Hepatocyte (in vitro differentiated cells): Measurements from ENCODE around the gene GULP1.

Experiments used
- EZH2 ChIP-seq: fragments of 200-600 bp; sonication (generic); IDR thresholded peaks from 2 replicates; pipeline ENCODE4 v1.6.1; 2016; ENCODE audit warnings: antibody characterized with exemption, mild to moderate bottlenecking, borderline replicate concordance
- TF ChIP-seq, protein P1 (sequence below): fragments of 200-600 bp; sonication (generic); IDR thresholded peaks from 2 replicates; pipeline ENCODE4 v1.5.1; 2016; ENCODE audit warnings: antibody characterized with exemption, mild to moderate bottlenecking; ENCODE audit not compliant: poor library complexity

DNA sequence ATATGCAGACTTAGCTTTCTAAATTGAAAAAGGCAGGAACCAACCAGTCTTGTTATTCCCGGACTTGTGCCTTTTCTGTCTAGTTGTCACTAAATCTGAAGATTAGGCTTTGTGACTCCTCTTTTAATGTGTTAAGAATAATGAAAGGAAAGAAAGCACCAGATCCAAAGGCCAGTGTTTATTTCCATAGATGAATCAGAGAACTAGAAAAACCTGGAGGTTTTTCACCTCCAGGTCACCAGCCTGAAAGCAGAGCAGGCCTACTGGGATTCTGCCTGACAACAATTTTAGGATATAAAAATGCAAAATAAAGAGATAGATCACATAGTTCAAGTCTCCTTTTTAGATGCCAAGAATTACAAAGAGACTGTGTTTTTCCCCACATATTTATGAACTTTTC, 160.4 kb downstream of the GULP1 start:
- TF ChIP-seq, protein P1, sequence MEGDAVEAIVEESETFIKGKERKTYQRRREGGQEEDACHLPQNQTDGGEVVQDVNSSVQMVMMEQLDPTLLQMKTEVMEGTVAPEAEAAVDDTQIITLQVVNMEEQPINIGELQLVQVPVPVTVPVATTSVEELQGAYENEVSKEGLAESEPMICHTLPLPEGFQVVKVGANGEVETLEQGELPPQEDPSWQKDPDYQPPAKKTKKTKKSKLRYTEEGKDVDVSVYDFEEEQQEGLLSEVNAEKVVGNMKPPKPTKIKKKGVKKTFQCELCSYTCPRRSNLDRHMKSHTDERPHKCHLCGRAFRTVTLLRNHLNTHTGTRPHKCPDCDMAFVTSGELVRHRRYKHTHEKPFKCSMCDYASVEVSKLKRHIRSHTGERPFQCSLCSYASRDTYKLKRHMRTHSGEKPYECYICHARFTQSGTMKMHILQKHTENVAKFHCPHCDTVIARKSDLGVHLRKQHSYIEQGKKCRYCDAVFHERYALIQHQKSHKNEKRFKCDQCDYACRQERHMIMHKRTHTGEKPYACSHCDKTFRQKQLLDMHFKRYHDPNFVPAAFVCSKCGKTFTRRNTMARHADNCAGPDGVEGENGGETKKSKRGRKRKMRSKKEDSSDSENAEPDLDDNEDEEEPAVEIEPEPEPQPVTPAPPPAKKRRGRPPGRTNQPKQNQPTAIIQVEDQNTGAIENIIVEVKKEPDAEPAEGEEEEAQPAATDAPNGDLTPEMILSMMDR, result no peak
- no peak for TF ChIP-seq EZH2
